OCI-LY1 (cell line): ENCODE results near the gene FAM53A.

Experiments
- H2AFZ ChIP-seq: fragments of 200-600 bp; sonication (generic), shearing (Covaris generic); 2 replicates; pipeline ENCODE4 v1.6.0; 2014; ENCODE audit warnings: antibody characterized with exemption, mild to moderate bottlenecking, low read length
- H3F3A ChIP-seq: fragments of 200-600 bp; sonication (generic), shearing (Covaris generic); 2 replicates; pipeline ENCODE4 v1.6.0; 2014; ENCODE audit warnings: mild to moderate bottlenecking, antibody characterized with exemption, low read length, moderate library complexity; ENCODE audit not compliant: insufficient read depth
- H3K27ac ChIP-seq: fragments of 200-600 bp; sonication (generic); 2 replicates; pipeline ENCODE4 v1.5.1; 2014; ENCODE audit warnings: low read length, mixed run types, mild to moderate bottlenecking, low read depth; ENCODE audit not compliant: poor library complexity, severe bottlenecking
- H3K27me3 ChIP-seq: fragments of 200-600 bp; sonication (generic); 2 replicates; pipeline ENCODE4 v1.6.0; 2014; ENCODE audit warnings: antibody characterized with exemption, mild to moderate bottlenecking, low read length, moderate library complexity; ENCODE audit not compliant: insufficient read depth
- H3K36me3 ChIP-seq: fragments of 200-600 bp; sonication (generic); 2 replicates; pipeline ENCODE4 v1.6.1; 2014; ENCODE audit warnings: mild to moderate bottlenecking, antibody characterized with exemption, low read length, moderate library complexity, mixed read lengths; ENCODE audit not compliant: insufficient read depth
- H3K4me1 ChIP-seq: fragments of 200-600 bp; sonication (generic); 2 replicates; pipeline ENCODE4 v1.5.1; 2014; ENCODE audit warnings: mild to moderate bottlenecking, low read length, moderate library complexity; ENCODE audit not compliant: insufficient read depth, severe bottlenecking
- H3K4me2 ChIP-seq: fragments of 200-600 bp; sonication (generic), shearing (Covaris generic); 2 replicates; pipeline ENCODE4 v1.6.1; 2014; ENCODE audit warnings: low read length
- H3K4me3 ChIP-seq: fragments of 200-600 bp; sonication (generic); 2 replicates; pipeline ENCODE4 v1.5.1; 2014; ENCODE audit warnings: low read length, low read depth, mild to moderate bottlenecking, mixed read lengths; ENCODE audit not compliant: poor library complexity, severe bottlenecking
- H3K79me2 ChIP-seq: fragments of 200-600 bp; shearing (Covaris generic); 2 replicates; pipeline ENCODE4 v1.6.1; 2016; ENCODE audit warnings: mixed run types, low read length, mixed read lengths; ENCODE audit not compliant: insufficient read depth
- H3K9ac ChIP-seq: fragments of 200-600 bp; sonication (generic), shearing (Covaris generic); 2 replicates; pipeline ENCODE4 v1.6.1; 2014; ENCODE audit warnings: mild to moderate bottlenecking, low read length, mixed read lengths
- H3K9me2 ChIP-seq: fragments of 200-600 bp; sonication (generic), shearing (Covaris generic); 2 replicates; pipeline ENCODE4 v1.6.1; 2014; ENCODE audit warnings: low read depth, mild to moderate bottlenecking, low read length, mixed read lengths
- H3K9me3 ChIP-seq: fragments of 200-600 bp; shearing (Covaris generic); 2 replicates; pipeline ENCODE4 v1.6.1; 2014; ENCODE audit warnings: low read length, mixed read lengths
- H4K20me1 ChIP-seq: fragments of 200-600 bp; sonication (generic), shearing (Covaris generic); 2 replicates; pipeline ENCODE4 v1.6.0; 2016; ENCODE audit warnings: mild to moderate bottlenecking, low read length; ENCODE audit not compliant: insufficient read depth
- CTCF ChIP-seq: fragments of 200-600 bp; sonication (generic), shearing (Covaris generic); IDR thresholded peaks from 2 replicates; pipeline ENCODE4 v1.5.1; 2017; ENCODE audit warnings: mild to moderate bottlenecking, antibody characterized with exemption, low read length, moderate library complexity, mixed read lengths
- EZH2 ChIP-seq: fragments of 200-600 bp; sonication (generic), shearing (Covaris generic); IDR thresholded peaks from 2 replicates; pipeline ENCODE4 v1.8.0; 2017; ENCODE audit warnings: borderline replicate concordance, mixed run types, mild to moderate bottlenecking, antibody characterized with exemption, low read length, moderate library complexity, mixed read lengths

The FAM53A gene

DNA sequence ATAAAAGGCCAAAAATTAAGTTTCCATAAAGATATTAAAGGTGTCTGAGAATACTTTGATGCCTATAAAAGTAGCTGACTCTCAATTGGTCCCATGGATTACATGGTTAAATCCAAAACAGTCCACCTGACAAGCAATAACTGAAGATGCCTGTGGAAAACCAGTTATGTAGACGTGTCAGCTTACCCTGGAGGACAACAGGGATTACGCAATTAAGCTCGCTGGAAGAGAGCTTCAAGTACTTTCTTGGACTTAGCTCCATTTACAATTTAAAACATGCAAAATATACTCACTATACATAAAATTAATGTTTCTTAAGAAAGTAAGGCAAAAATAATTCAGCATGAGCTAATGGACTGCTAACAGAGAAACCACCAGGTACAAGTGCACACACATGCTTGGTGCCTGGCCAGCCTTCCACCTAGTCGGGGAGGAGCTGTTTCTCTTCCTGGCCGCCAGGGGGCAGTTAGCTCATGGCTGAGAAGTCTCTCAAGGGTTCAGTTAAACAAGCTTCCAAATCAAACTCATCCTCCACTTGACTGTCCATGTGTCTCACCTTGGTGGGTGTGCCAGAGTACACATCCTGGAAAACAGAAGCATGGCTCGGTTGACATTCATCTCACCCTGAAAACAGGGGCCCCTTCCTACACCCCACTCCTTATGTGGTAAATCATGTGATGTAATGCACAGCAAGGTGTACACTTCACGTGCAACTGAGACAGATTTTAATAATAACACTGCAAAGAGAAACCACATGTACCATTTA, 9.2 kb upstream of the FAM53A start:
- TF ChIP-seq CTCF (peak; percentile 70), EZH2 (no peak)
- Histone ChIP-seq H3F3A (no peaks in the 10 kb centered on the region), H3K4me2 (no peak overlapping the region), H3K27me3 (no peaks in the 10 kb centered on the region), H3K9me3 (no peaks in the 10 kb centered on the region), H3K27ac (no peak overlapping the region), H3K4me3 (no peak overlapping the region), H3K36me3 (peaks cover 67% of the 10 kb centered on the region), H3K79me2 (no peaks in the 10 kb centered on the region), H2AFZ (no peak overlapping the region), H4K20me1 (no peaks in the 10 kb centered on the region), H3K9me2 (no peaks in the 10 kb centered on the region), H3K4me1 (no peaks in the 10 kb centered on the region), H3K9ac (no peak overlapping the region)

DNA sequence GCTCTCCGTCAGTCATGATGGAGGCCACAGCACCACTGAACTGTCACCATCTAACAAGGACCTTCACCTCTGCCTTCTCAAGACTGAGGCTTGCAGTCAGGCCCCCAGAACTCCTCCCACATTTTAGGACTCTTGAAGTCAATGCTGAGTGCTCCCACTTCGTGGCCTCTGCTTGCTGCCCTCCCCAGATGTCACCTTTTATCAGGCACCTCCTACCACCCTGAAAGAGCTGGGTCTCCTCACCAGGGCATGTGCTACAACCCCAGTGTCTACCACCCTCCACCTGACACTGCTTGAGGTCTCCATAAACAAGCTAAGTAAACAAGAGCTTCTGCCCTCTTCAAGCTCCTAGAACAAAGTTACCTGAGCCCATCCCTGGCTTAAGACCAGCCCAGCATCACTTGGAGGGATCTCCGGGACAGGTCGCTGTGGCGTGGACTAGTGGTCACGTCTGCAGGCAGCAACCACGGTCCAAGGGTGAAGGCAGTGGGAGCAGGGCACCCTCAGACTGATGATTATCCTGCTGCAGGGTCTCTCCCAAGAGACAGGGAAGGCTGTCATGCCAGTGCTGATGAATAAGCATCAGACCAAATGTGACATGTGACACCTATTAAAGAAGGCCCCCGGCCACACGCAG, 7.7 kb upstream of the FAM53A start:
- Histone ChIP-seq H3K27ac (no peak overlapping the region), H3K9me2 (no peaks in the 10 kb centered on the region), H3K4me3 (no peak overlapping the region), H3K9ac (no peak overlapping the region), H4K20me1 (no peaks in the 10 kb centered on the region), H3K79me2 (no peaks in the 10 kb centered on the region), H3K4me1 (no peaks in the 10 kb centered on the region), H3K27me3 (no peaks in the 10 kb centered on the region), H2AFZ (no peak overlapping the region), H3K9me3 (no peaks in the 10 kb centered on the region), H3K4me2 (no peak overlapping the region), H3F3A (no peaks in the 10 kb centered on the region), H3K36me3 (peaks cover 61% of the 10 kb centered on the region)
- TF ChIP-seq EZH2 (no peak), CTCF (no peak)

DNA sequence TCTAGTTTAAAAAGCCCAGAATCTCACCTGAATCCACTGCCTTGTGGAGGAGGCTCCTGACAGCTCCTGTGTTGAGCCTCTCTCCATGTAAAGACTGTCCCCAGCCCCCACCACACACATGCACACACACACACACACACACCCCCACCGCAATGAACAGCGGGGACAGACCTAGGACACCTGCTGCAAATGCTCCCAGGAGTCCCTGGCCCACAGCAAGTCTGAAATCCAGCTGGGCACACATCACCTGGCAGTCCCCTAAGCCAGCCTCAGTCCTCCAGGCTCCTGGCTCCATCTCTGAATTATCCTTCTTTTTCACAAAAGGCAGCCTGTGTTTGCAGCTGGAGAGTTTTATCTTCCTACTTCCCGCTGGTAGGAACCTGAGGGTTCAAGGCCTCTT, 6.6 kb upstream of the FAM53A start:
- Histone ChIP-seq H4K20me1 (no peaks in the 10 kb centered on the region), H3K79me2 (no peaks in the 10 kb centered on the region), H3F3A (no peaks in the 10 kb centered on the region), H3K9me2 (no peaks in the 10 kb centered on the region), H3K9ac (no peak overlapping the region), H3K36me3 (peaks cover 50% of the 10 kb centered on the region), H3K27me3 (no peaks in the 10 kb centered on the region), H3K4me1 (no peaks in the 10 kb centered on the region), H2AFZ (no peak overlapping the region), H3K9me3 (no peaks in the 10 kb centered on the region), H3K4me2 (no peak overlapping the region), H3K27ac (no peak overlapping the region), H3K4me3 (no peak overlapping the region)
- TF ChIP-seq EZH2 (no peak), CTCF (no peak)
